OCI-LY1 (cell line): Measurements from ENCODE around the gene DENND1A.

ENCODE experiments used
- H2AFZ ChIP-seq: fragments of 200-600 bp; sonication (generic), shearing (Covaris generic); 2 replicates; pipeline ENCODE4 v1.6.0; 2014; ENCODE audit warnings: antibody characterized with exemption, mild to moderate bottlenecking, low read length
- H3F3A ChIP-seq: fragments of 200-600 bp; sonication (generic), shearing (Covaris generic); 2 replicates; pipeline ENCODE4 v1.6.0; 2014; ENCODE audit warnings: mild to moderate bottlenecking, antibody characterized with exemption, low read length, moderate library complexity; ENCODE audit not compliant: insufficient read depth
- H3K27ac ChIP-seq: fragments of 200-600 bp; sonication (generic); 2 replicates; pipeline ENCODE4 v1.5.1; 2014; ENCODE audit warnings: low read length, mixed run types, mild to moderate bottlenecking, low read depth; ENCODE audit not compliant: poor library complexity, severe bottlenecking
- H3K27me3 ChIP-seq: fragments of 200-600 bp; sonication (generic); 2 replicates; pipeline ENCODE4 v1.6.0; 2014; ENCODE audit warnings: antibody characterized with exemption, mild to moderate bottlenecking, low read length, moderate library complexity; ENCODE audit not compliant: insufficient read depth
- H3K36me3 ChIP-seq: fragments of 200-600 bp; sonication (generic); 2 replicates; pipeline ENCODE4 v1.6.1; 2014; ENCODE audit warnings: mild to moderate bottlenecking, antibody characterized with exemption, low read length, moderate library complexity, mixed read lengths; ENCODE audit not compliant: insufficient read depth
- H3K4me1 ChIP-seq: fragments of 200-600 bp; sonication (generic); 2 replicates; pipeline ENCODE4 v1.5.1; 2014; ENCODE audit warnings: mild to moderate bottlenecking, low read length, moderate library complexity; ENCODE audit not compliant: insufficient read depth, severe bottlenecking
- H3K4me2 ChIP-seq: fragments of 200-600 bp; sonication (generic), shearing (Covaris generic); 2 replicates; pipeline ENCODE4 v1.6.1; 2014; ENCODE audit warnings: low read length
- H3K4me3 ChIP-seq: fragments of 200-600 bp; sonication (generic); 2 replicates; pipeline ENCODE4 v1.5.1; 2014; ENCODE audit warnings: low read length, low read depth, mild to moderate bottlenecking, mixed read lengths; ENCODE audit not compliant: poor library complexity, severe bottlenecking
- H3K79me2 ChIP-seq: fragments of 200-600 bp; shearing (Covaris generic); 2 replicates; pipeline ENCODE4 v1.6.1; 2016; ENCODE audit warnings: mixed run types, low read length, mixed read lengths; ENCODE audit not compliant: insufficient read depth
- H3K9ac ChIP-seq: fragments of 200-600 bp; sonication (generic), shearing (Covaris generic); 2 replicates; pipeline ENCODE4 v1.6.1; 2014; ENCODE audit warnings: mild to moderate bottlenecking, low read length, mixed read lengths
- H3K9me2 ChIP-seq: fragments of 200-600 bp; sonication (generic), shearing (Covaris generic); 2 replicates; pipeline ENCODE4 v1.6.1; 2014; ENCODE audit warnings: low read depth, mild to moderate bottlenecking, low read length, mixed read lengths
- H3K9me3 ChIP-seq: fragments of 200-600 bp; shearing (Covaris generic); 2 replicates; pipeline ENCODE4 v1.6.1; 2014; ENCODE audit warnings: low read length, mixed read lengths
- H4K20me1 ChIP-seq: fragments of 200-600 bp; sonication (generic), shearing (Covaris generic); 2 replicates; pipeline ENCODE4 v1.6.0; 2016; ENCODE audit warnings: mild to moderate bottlenecking, low read length; ENCODE audit not compliant: insufficient read depth
- CTCF ChIP-seq: fragments of 200-600 bp; sonication (generic), shearing (Covaris generic); IDR thresholded peaks from 2 replicates; pipeline ENCODE4 v1.5.1; 2017; ENCODE audit warnings: mild to moderate bottlenecking, antibody characterized with exemption, low read length, moderate library complexity, mixed read lengths
- EZH2 ChIP-seq: fragments of 200-600 bp; sonication (generic), shearing (Covaris generic); IDR thresholded peaks from 2 replicates; pipeline ENCODE4 v1.8.0; 2017; ENCODE audit warnings: borderline replicate concordance, mixed run types, mild to moderate bottlenecking, antibody characterized with exemption, low read length, moderate library complexity, mixed read lengths

Gene DENND1A

GRCh38 chr9:123880420-123880819 lies 49.5 kb downstream of the DENND1A start:
- Histone ChIP-seq H3K4me2 (no peak overlapping the region), H3F3A (no peaks in the 10 kb centered on the region), H4K20me1 (no peaks in the 10 kb centered on the region), H2AFZ (no peak overlapping the region), H3K4me3 (no peak overlapping the region), H3K9me2 (no peaks in the 10 kb centered on the region), H3K79me2 (no peaks in the 10 kb centered on the region), H3K36me3 (peaks cover 11% of the 10 kb centered on the region), H3K27me3 (no peaks in the 10 kb centered on the region), H3K9me3 (no peaks in the 10 kb centered on the region), H3K4me1 (no peaks in the 10 kb centered on the region), H3K27ac (no peak overlapping the region), H3K9ac (no peak overlapping the region)
- TF ChIP-seq CTCF (no peak), EZH2 (no peak)

- H3F3A ChIP-seq = no peaks in the 10 kb centered on the region
- H3K27me3 ChIP-seq = no peaks in the 10 kb centered on the region
- no peaks in the 10 kb centered on the region for H3K9me3 ChIP-seq
- H3K79me2 ChIP-seq = no peaks in the 10 kb centered on the region
- no peak overlapping the region for H3K27ac ChIP-seq
- no peaks in the 10 kb centered on the region for H3K4me1 ChIP-seq
- no peak overlapping the region for H3K4me2 ChIP-seq
- no peak overlapping the region for H2AFZ ChIP-seq
- H3K4me3 ChIP-seq = no peak overlapping the region
- no peaks in the 10 kb centered on the region for H4K20me1 ChIP-seq
- no peaks in the 10 kb centered on the region for H3K9me2 ChIP-seq
- H3K36me3 ChIP-seq = peaks cover 11% of the 10 kb centered on the region
- H3K9ac ChIP-seq = no peak overlapping the region
- TF ChIP-seq EZH2 = no peak
- TF ChIP-seq CTCF = no peak
These were observed 53.2 kb downstream of the DENND1A start for GRCh38 chr9:123876750-123877149.

GRCh38 chr9:123872710-123873109 lies 57.2 kb downstream of the DENND1A start:
- Histone ChIP-seq H3K79me2 (no peaks in the 10 kb centered on the region), H3K9ac (no peak overlapping the region), H3K4me3 (no peak overlapping the region), H3K9me3 (no peaks in the 10 kb centered on the region), H2AFZ (no peak overlapping the region), H3K4me2 (no peak overlapping the region), H3K36me3 (peaks cover 11% of the 10 kb centered on the region), H3K4me1 (no peaks in the 10 kb centered on the region), H3K27ac (no peak overlapping the region), H3K9me2 (no peaks in the 10 kb centered on the region), H4K20me1 (no peaks in the 10 kb centered on the region), H3F3A (no peaks in the 10 kb centered on the region; the same call in 1 of the 2 replicates), H3K27me3 (no peaks in the 10 kb centered on the region)
- no peak for TF ChIP-seq EZH2
- no peak for TF ChIP-seq CTCF
